K562 (cell line): ENCODE results near the gene CCNO. TPM values are rescaled to one million over a fixed set of nuclear protein-coding genes. Genes with fewer than 3 reads are reported as not detected.

Experiments used
- ATAC-seq: fragments of 200-7000 bp; cut with Tn5 transposase; 3 replicates; pipeline ENCODE4 v1.9.1; 2020; ENCODE audit warnings: moderate library complexity
- BruUV-seq: library from RNA; stranded (reverse); fragments of 400-500 nt; replicated peaks from 2 replicates; lab custom pipeline; 2021; lab: Mats Ljungman, UMichigan
- CTCF ChIA-PET: fragments of 300-600 bp; formaldehyde crosslinking; extraction: SDS; loops from one replicate; lab custom pipeline; 2021; ENCODE audit warnings: low intra/inter-chr PET ratio; lab: Yijun Ruan, JAX
- POLR2A ChIA-PET: fragments of 300-600, 350-650 bp; sonication (Branson Sonifier 250); formaldehyde crosslinking; extraction: SDS; loops from one replicate; lab custom pipeline; 2021; ENCODE audit warnings: antibody characterized with exemption, inconsistent platforms; lab: Yijun Ruan, JAX
- DNase-seq, 4 experiments: peaks; one replicate each; pipeline versions ENCODE4 v3.0.0 to v3.0.0-alpha.2; 2011 to 2018; ENCODE audit warnings: low spot score in 3 of 4, mixed read lengths in 3 of 4; ENCODE audit errors: extremely low read depth in 1 of 4
- FAIRE-seq: peaks from 2 replicates; lab custom pipeline; 2011; peaks lifted over from hg19 to GRCh38; lab: Jason Lieb, UNC
- H2AFZ ChIP-seq: 2 replicates; pipeline ENCODE4 v1.6.0; 2011; ENCODE audit warnings: low read depth, low read length, control low read depth, inconsistent platforms
- H3K27ac ChIP-seq: fragments of 200-600 bp; 3 replicates; pipeline ENCODE4 v1.8.0; 2011; ENCODE audit warnings: low read depth, mild to moderate bottlenecking, control low read depth, inconsistent platforms, low read length, moderate library complexity, mixed read lengths; ENCODE audit errors: extremely low read depth
- H3K27me3 ChIP-seq, 2 experiments: fragments of 300-600 bp in 1 of 2; 2 replicates in 1 of 2; 3 replicates in 1 of 2; pipeline versions ENCODE4 v1.6.0 to v1.8.0; 2011; ENCODE audit warnings: inconsistent platforms in 2 of 2, low read length in 2 of 2, mild to moderate bottlenecking in 1 of 2, mixed read lengths in 1 of 2, moderate library complexity in 1 of 2; ENCODE audit not compliant: control insufficient read depth in 2 of 2, insufficient read depth in 2 of 2
- H3K36me3 ChIP-seq: fragments of 300-600 bp; 3 replicates; pipeline ENCODE4 v1.8.0; 2011; ENCODE audit warnings: mild to moderate bottlenecking, low read length, inconsistent platforms; ENCODE audit not compliant: control insufficient read depth, insufficient read depth
- H3K4me1 ChIP-seq, 2 experiments: fragments of 200-600 bp in 1 of 2; replicated peaks in 1 of 2; 2 replicates in 1 of 2; 3 replicates in 1 of 2; pipeline versions ENCODE4 v1.5.1 to v1.8.0; 2011; ENCODE audit warnings: inconsistent platforms in 2 of 2, low read length in 2 of 2, mild to moderate bottlenecking in 1 of 2, mixed read lengths in 1 of 2, moderate library complexity in 1 of 2; ENCODE audit not compliant: control insufficient read depth in 2 of 2, insufficient read depth in 2 of 2
- H3K4me2 ChIP-seq: 2 replicates; pipeline ENCODE4 v1.6.1; 2011; ENCODE audit warnings: low read length, control low read depth, inconsistent platforms, mixed read lengths; ENCODE audit not compliant: insufficient read depth
- H3K4me3 ChIP-seq: fragments of 200-600 bp; sonication (generic), shearing (Covaris generic); 2 replicates; pipeline ENCODE4 v1.5.1; 2016; ENCODE audit warnings: control low read depth, inconsistent platforms
- H3K79me2 ChIP-seq: fragments of 200-600 bp; 3 replicates; pipeline ENCODE4 v1.8.0; 2011; ENCODE audit warnings: low read length, inconsistent platforms; ENCODE audit not compliant: control insufficient read depth, insufficient read depth
- H3K9ac ChIP-seq, 2 experiments: 2 replicates each; pipeline versions ENCODE4 v1.6.0 to v1.6.1; 2011; ENCODE audit warnings: low read depth in 2 of 2, low read length in 2 of 2, control low read depth in 1 of 2, inconsistent platforms in 1 of 2, mild to moderate bottlenecking in 1 of 2, mixed read lengths in 1 of 2; ENCODE audit not compliant: insufficient read depth in 1 of 2
- H3K9me1 ChIP-seq: one replicate; pipeline ENCODE4 v1.6.0; 2011; ENCODE audit warnings: inconsistent platforms, mild to moderate bottlenecking, low read length, moderate library complexity; ENCODE audit not compliant: control insufficient read depth, insufficient read depth
- H3K9me3 ChIP-seq: replicated peaks from 2 replicates; pipeline ENCODE4 v1.5.1; 2011; ENCODE audit warnings: low read depth, low read length, inconsistent platforms; ENCODE audit not compliant: control insufficient read depth, insufficient read depth
- H4K20me1 ChIP-seq: replicated peaks from 2 replicates; pipeline ENCODE4 v1.6.1; 2011; ENCODE audit warnings: low read length, inconsistent platforms, mixed read lengths; ENCODE audit not compliant: control insufficient read depth, insufficient read depth
- CBX2 ChIP-seq: fragments of 200-600 bp; sonication (generic); IDR thresholded peaks from one replicate; pipeline ENCODE4 v1.6.1; 2012; ENCODE audit warnings: mild to moderate bottlenecking, low read length, inconsistent platforms; ENCODE audit not compliant: insufficient read depth, poor library complexity, severe bottlenecking
- ELF4 ChIP-seq: fragments of 450-650 bp; formaldehyde crosslinking; IDR thresholded peaks from 2 replicates; pipeline ENCODE4 v1.4.0; 2022; ENCODE audit warnings: missing genetic modification characterization
- L3MBTL2 ChIP-seq: fragments of 450-650 bp; IDR thresholded peaks from 2 replicates; pipeline ENCODE4 v1.6.1; 2016; ENCODE audit warnings: mild to moderate bottlenecking, moderate library complexity
- LEF1 ChIP-seq: fragments of 450-650 bp; IDR thresholded peaks from 2 replicates; pipeline ENCODE4 v1.6.1; 2016; ENCODE audit warnings: mild to moderate bottlenecking
- MXI1 ChIP-seq: IDR thresholded peaks from 2 replicates; pipeline ENCODE4 v1.6.1; 2011; ENCODE audit warnings: low read depth, mild to moderate bottlenecking, improper control_type of control experiment, low read length
- NEUROD1 ChIP-seq: fragments of 150-350 bp; IDR thresholded peaks from 2 replicates; pipeline ENCODE4 v1.6.1; 2014; ENCODE audit warnings: borderline replicate concordance, low read length, low read depth; ENCODE audit not compliant: partially characterized antibody
- NR3C1 ChIP-seq: sonication (generic); formaldehyde crosslinking; IDR thresholded peaks from 2 replicates; pipeline ENCODE4 v1.8.1; 2022; ENCODE audit warnings: missing genetic modification reagents
- PRMT5 ChIP-seq: sonication (generic); formaldehyde crosslinking; IDR thresholded peaks from 2 replicates; pipeline ENCODE4 v1.5.0; 2020; ENCODE audit warnings: missing genetic modification reagents
- SRSF7 ChIP-seq: fragments of 200-400 bp; formaldehyde crosslinking; optimal IDR thresholded peaks from 2 replicates; pipeline ENCODE3; 2017; ENCODE audit warnings: mild to moderate bottlenecking, low read depth, low read length
- TAL1 ChIP-seq: fragments of 450-650 bp; IDR thresholded peaks from 2 replicates; pipeline ENCODE4 v1.6.1; 2016; ENCODE audit warnings: mild to moderate bottlenecking
- TEAD4 ChIP-seq, 2 experiments: sonication (generic) in 1 of 2; formaldehyde crosslinking in 1 of 2; IDR thresholded peaks; 2 replicates each; pipeline versions ENCODE4 v1.6.1 to v1.8.0; 2012 to 2022; ENCODE audit warnings: borderline replicate concordance in 1 of 2, inconsistent platforms in 1 of 2, low read length in 1 of 2, mild to moderate bottlenecking in 1 of 2, missing genetic modification reagents in 1 of 2
- ZNF197 ChIP-seq: fragments of 200-800 bp; sonication (Bioruptor generic); IDR thresholded peaks from 2 replicates; pipeline ENCODE4 v1.6.1; 2016; ENCODE audit warnings: low read depth, missing genetic modification characterization, missing compliant biosample characterization
- ZNF586 ChIP-seq: fragments of 450-650 bp; formaldehyde crosslinking; conservative IDR thresholded peaks from 2 replicates; pipeline ENCODE4 v1.4.0; 2020; ENCODE audit warnings: mild to moderate bottlenecking, moderate library complexity
- ZSCAN32 ChIP-seq: fragments of 450-650 bp; formaldehyde crosslinking; IDR thresholded peaks from 2 replicates; pipeline ENCODE4 v1.4.0; 2020; ENCODE audit warnings: mild to moderate bottlenecking, moderate library complexity
- WGBS: fragments of 100-300 bp; shearing (Covaris generic); methylation state at CpG from one replicate; pipeline ENCODE4 v1.1.6; 2016; ENCODE audit warnings: low coverage, mixed read lengths; ENCODE audit not compliant: insufficient coverage; ENCODE audit errors: missing lambda C conversion rate; 5-methylcytosine and 5-hydroxymethylcytosine counted together
- in situ Hi-C: fragments of 300-500 bp; cut with MboI; formaldehyde crosslinking; loops from 4 replicates; pipeline ENCODE4 v1.15.0; 2018; ENCODE audit warnings: inconsistent platforms, mixed read lengths
- intact Hi-C: fragments of 100-400 bp; cut with micrococcal nuclease; formaldehyde crosslinking; loops from 2 replicates; pipeline ENCODE4 v1.14.2; 2022
- polyA plus RNA-seq, 8 experiments: library from polyadenylated mRNA; depleted of rRNA in 4 of 8; stranded (reverse) in 5 of 8; unstranded in 3 of 8; fragments of >200 nt; fragmentation: Nextera tagmentation in 2 of 8; fragmentation: Illumina TruSeq in 1 of 8; extraction: Ambion mirVana in 2 of 8; extraction: Trizol in 1 of 8; gene quantifications; 2 replicates each; pipeline versions ENCODE4 v1.2.1 to v1.2.3, GENCODE V29; 2011 to 2014; ENCODE audit warnings: inconsistent platforms in 1 of 8, missing spikeins in 1 of 8
- total RNA-seq, 7 experiments: library from RNA; depleted of rRNA in 6 of 7; stranded (reverse); fragments of >200 nt in 6 of 7; fragmentation: Illumina TruSeq in 2 of 7; extraction: Trizol in 2 of 7; gene quantifications; 2 replicates each; pipeline versions ENCODE4 v1.2.1 to v1.2.3, GENCODE V29; 2011 to 2021; ENCODE audit warnings: low replicate concordance in 1 of 7
- TF ChIP-seq, protein P1 (sequence below): fragments of 450-650 bp; formaldehyde crosslinking; IDR thresholded peaks from 2 replicates; pipeline ENCODE4 v1.4.0; 2020; ENCODE audit warnings: mild to moderate bottlenecking
- TF ChIP-seq, protein P2 (sequence below): fragments of 450-650 bp; IDR thresholded peaks from 2 replicates; pipeline ENCODE4 v1.6.1; 2016; ENCODE audit warnings: missing biosample characterization, missing genetic modification characterization

Gene CCNO
- total and polyA plus RNA-seq, 9 of the 15 experiments (the other 6 are each of a cell fraction or from before 2014, with no cell fraction given), result 0.08 to 3.1 (median 0.29) TPM

DNA sequence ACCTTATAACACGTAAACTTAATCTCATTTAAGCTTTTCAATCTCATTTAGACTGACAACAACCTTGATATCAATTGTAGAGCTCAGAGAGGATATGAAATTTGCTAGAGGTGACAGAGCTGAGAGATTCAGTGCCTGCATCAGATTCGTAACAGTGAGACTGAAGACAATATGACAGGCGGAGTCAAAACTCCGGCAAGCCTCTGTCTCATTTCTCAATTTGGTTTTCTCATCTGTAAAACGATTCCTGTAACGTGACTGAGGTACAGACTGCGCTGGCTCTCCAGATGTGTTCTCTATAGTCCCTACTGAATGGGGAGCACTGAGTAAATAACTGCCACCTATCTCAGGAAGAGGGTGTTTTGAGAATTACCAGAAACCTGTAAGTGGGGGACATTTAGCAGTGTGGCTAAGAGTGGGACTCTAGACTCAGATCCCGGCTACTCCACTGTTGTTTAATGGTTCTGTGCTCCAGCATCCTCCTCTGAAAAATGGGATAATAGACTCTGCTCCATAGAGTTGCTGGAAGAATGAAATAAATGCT is 3.2 kb downstream of the CCNO start:
- no peak for TF ChIP-seq ZNF586 (CRISPR knock-in tag)
- no peak for TF ChIP-seq TEAD4 (IDR thresholded peaks at IDR 0.05; ENCODE audit: low read length)
- no peak for TF ChIP-seq TEAD4 (CRISPR knock-in tag; IDR thresholded peaks at IDR 0.05; ENCODE audit: borderline replicate concordance)
- TF ChIP-seq ZSCAN32 (CRISPR knock-in tag), result no peak
- TF ChIP-seq ZNF197, result no peak
- no peak for TF ChIP-seq SRSF7
- TF ChIP-seq NR3C1 (CRISPR knock-in tag), result no peak
- TF ChIP-seq LEF1, result no peak
- TF ChIP-seq, protein P1, sequence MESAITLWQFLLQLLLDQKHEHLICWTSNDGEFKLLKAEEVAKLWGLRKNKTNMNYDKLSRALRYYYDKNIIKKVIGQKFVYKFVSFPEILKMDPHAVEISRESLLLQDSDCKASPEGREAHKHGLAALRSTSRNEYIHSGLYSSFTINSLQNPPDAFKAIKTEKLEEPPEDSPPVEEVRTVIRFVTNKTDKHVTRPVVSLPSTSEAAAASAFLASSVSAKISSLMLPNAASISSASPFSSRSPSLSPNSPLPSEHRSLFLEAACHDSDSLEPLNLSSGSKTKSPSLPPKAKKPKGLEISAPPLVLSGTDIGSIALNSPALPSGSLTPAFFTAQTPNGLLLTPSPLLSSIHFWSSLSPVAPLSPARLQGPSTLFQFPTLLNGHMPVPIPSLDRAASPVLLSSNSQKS (CRISPR knock-in tag), result no peak
- TF ChIP-seq MXI1, result no peak
- TF ChIP-seq ELF4 (CRISPR knock-in tag), result no peak
- no peak for TF ChIP-seq TAL1
- no peak for TF ChIP-seq CBX2
- no peak for TF ChIP-seq NEUROD1
- TF ChIP-seq PRMT5 (CRISPR knock-in tag), result no peak
- TF ChIP-seq L3MBTL2, result no peak
- TF ChIP-seq, protein P2, sequence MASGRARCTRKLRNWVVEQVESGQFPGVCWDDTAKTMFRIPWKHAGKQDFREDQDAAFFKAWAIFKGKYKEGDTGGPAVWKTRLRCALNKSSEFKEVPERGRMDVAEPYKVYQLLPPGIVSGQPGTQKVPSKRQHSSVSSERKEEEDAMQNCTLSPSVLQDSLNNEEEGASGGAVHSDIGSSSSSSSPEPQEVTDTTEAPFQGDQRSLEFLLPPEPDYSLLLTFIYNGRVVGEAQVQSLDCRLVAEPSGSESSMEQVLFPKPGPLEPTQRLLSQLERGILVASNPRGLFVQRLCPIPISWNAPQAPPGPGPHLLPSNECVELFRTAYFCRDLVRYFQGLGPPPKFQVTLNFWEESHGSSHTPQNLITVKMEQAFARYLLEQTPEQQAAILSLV, result no peak
- CTCF ChIA-PET, result no interaction called here
- FAIRE-seq (no peak), DNase-seq (no peak), ATAC-seq (no peak)
- H2AFZ ChIP-seq, result no peak overlapping the region
- H4K20me1 ChIP-seq, result no peaks in the 10 kb centered on the region
- peaks cover 16 to 45% of the 10 kb centered on the region in 2 experiments; a peak in 3 of 5 replicates for H3K4me1 ChIP-seq
- H3K9ac ChIP-seq, result no peak overlapping the region
- H3K79me2 ChIP-seq, result no peaks in the 10 kb centered on the region
- 30% methylated on average over 7 of the region's 8 CpGs for WGBS
- in situ Hi-C loops, result no loop called here
- POLR2A ChIA-PET, result no interaction called here
- no peak overlapping the region for H3K27ac ChIP-seq
- no peak overlapping the region for H3K4me3 ChIP-seq
- intact Hi-C loops, result no loop called here
- peaks cover 3% of the 10 kb centered on the region for H3K9me1 ChIP-seq
- H3K4me2 ChIP-seq, result no peak overlapping the region
- H3K36me3 ChIP-seq, result no peaks in the 10 kb centered on the region
- H3K27me3 ChIP-seq, result peaks cover 19 to 41% of the 10 kb centered on the region in 2 experiments
- no peaks in the 10 kb centered on the region for H3K9me3 ChIP-seq
- no TSS peak for BruUV-seq
